Keratinocyte (primary cell): ENCODE measurements around the gene OSTF1.

Source experiments
- EZH2 ChIP-seq: IDR thresholded peaks from one replicate; pipeline ENCODE4 v1.6.1; 2012; ENCODE audit warnings: inconsistent platforms, mild to moderate bottlenecking, low read length, moderate library complexity
- TF ChIP-seq, protein P1 (sequence below), 3 experiments: IDR thresholded peaks in 1 of 3; conservative IDR thresholded peaks in 1 of 3; optimal IDR thresholded peaks in 1 of 3; 2 replicates in 2 of 3; 3 replicates in 1 of 3; pipeline versions ENCODE3 to v1.5.1; 2011; ENCODE audit warnings: low read length in 3 of 3, mild to moderate bottlenecking in 3 of 3, moderate library complexity in 2 of 3, control low read depth in 1 of 3, inconsistent platforms in 1 of 3; ENCODE audit not compliant: insufficient read depth in 2 of 3; ENCODE audit errors: extremely low read depth in 1 of 3

DNA sequence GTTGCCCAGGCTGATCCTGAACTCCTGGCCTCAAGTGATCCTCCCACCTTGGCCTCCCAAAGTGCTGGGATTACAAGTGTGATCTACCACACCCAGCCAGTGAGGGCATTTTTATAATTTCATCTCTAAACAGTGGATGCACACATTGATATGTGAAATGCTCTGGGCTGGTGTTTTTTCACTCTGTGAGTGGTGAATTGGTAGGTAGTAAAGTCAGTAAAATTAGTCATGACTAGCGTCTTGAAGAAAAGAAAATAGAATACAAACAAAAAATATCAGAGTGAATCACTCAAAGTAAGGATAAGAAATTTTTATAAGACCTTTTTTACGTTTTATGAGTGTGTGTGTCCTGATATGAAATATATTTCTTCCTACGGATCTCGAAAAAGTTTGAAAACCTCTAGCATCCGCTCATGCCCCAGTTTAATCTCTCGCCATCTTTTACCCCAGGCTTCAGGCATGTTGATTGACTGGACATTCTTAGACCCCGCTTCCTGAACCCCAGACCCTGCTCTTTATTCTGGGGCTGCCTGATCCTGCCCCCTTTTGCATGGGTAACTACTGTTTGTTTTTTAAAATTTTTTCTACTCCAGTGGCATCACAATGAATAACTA lies 14.0 kb downstream of the OSTF1 start:
- TF ChIP-seq EZH2: no peak
- TF ChIP-seq, protein P1, sequence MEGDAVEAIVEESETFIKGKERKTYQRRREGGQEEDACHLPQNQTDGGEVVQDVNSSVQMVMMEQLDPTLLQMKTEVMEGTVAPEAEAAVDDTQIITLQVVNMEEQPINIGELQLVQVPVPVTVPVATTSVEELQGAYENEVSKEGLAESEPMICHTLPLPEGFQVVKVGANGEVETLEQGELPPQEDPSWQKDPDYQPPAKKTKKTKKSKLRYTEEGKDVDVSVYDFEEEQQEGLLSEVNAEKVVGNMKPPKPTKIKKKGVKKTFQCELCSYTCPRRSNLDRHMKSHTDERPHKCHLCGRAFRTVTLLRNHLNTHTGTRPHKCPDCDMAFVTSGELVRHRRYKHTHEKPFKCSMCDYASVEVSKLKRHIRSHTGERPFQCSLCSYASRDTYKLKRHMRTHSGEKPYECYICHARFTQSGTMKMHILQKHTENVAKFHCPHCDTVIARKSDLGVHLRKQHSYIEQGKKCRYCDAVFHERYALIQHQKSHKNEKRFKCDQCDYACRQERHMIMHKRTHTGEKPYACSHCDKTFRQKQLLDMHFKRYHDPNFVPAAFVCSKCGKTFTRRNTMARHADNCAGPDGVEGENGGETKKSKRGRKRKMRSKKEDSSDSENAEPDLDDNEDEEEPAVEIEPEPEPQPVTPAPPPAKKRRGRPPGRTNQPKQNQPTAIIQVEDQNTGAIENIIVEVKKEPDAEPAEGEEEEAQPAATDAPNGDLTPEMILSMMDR (optimal IDR thresholded peaks at IDR 0.05 in 1 of 3, IDR thresholded peaks at IDR 0.05 in 1 of 3, conservative IDR thresholded peaks at IDR 0.05 in 1 of 3; ENCODE audit: extremely low read depth in 1 of 3, insufficient read depth in 2 of 3, low read length in 3 of 3): no peak
